ENCODE data around the gene OLFML2A.

The OLFML2A gene

DNA sequence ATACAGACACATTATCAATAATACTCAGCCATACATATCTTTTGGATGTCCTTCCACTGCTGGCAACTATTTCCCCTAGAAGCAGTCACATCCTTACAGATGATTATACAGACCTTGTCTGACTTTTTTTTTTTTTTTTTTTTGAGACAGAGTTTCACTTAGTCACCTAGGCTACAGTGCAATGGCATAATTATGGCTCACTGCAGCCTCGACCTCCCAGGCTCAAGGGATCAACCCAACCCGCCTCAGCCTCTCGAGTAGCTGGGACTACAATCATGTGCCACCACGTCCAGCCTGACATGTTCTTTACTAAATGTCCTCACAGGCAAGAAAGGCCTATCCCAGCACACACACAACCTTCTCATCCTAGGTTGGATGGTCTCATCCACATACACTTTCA is 29.9 kb upstream of the OLFML2A start:
- no peaks in the 10 kb centered on the region for H3K9me3 ChIP-seq (ENCODE audit: low read length)
- no peak overlapping the region for H3K9ac ChIP-seq (ENCODE audit: low read length)
- H3K4me1 ChIP-seq (ENCODE audit: insufficient read depth, low read length): no peaks in the 10 kb centered on the region
- H3K27ac ChIP-seq (ENCODE audit: low read depth, low read length): no peak overlapping the region
- H3K36me3 ChIP-seq (ENCODE audit: insufficient read depth, low read length): no peaks in the 10 kb centered on the region
- no peak overlapping the region for H3K4me3 ChIP-seq (ENCODE audit: low read depth in 1 of 2, low read length in 2 of 2)
- no peaks in the 10 kb centered on the region for H3K27me3 ChIP-seq (ENCODE audit: control insufficient read depth in 1 of 2, insufficient read depth in 2 of 2, low read length in 2 of 2)

- no peaks in the 10 kb centered on the region for H3K36me3 ChIP-seq (ENCODE audit: insufficient read depth, low read length)
- no peak overlapping the region for H3K9ac ChIP-seq (ENCODE audit: low read length)
- H3K4me3 ChIP-seq (ENCODE audit: low read depth in 1 of 2, low read length in 2 of 2): no peak overlapping the region
- H3K9me3 ChIP-seq (ENCODE audit: low read length): no peaks in the 10 kb centered on the region
- H3K27me3 ChIP-seq (ENCODE audit: control insufficient read depth in 1 of 2, insufficient read depth in 2 of 2, low read length in 2 of 2): no peaks in the 10 kb centered on the region
- H3K4me1 ChIP-seq (ENCODE audit: insufficient read depth, low read length): no peaks in the 10 kb centered on the region
- H3K27ac ChIP-seq (ENCODE audit: low read depth, low read length): no peak overlapping the region
Observed at GRCh38 chr9:124749284-124749683, 27.6 kb upstream of the OLFML2A start.

DNA sequence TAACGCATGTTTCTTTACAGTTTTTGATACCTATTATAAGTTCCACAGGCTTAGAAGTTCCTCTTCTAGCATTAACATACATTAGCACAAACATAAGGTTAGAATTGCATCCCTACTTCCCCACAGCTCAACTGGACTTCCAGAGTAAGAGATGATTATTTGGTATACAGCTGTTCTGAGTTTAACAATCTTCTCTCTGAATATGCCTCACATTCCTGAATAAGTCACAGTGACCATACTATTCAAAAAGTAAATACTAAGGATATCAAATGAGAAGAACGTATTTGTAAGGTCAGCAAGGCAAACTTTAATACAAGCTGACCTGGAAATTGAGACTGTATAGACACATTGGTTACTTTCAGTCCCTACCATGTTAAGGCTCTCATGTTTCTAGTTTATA is 27.2 kb upstream of the OLFML2A start:
- Histone ChIP-seq H3K4me1 (ENCODE audit: insufficient read depth, low read length) (no peaks in the 10 kb centered on the region), H3K9ac (ENCODE audit: low read length) (no peak overlapping the region), H3K9me3 (ENCODE audit: low read length) (no peaks in the 10 kb centered on the region), H3K27me3 (ENCODE audit: control insufficient read depth in 1 of 2, insufficient read depth in 2 of 2, low read length in 2 of 2) (no peaks in the 10 kb centered on the region), H3K4me3 (ENCODE audit: low read depth in 1 of 2, low read length in 2 of 2) (no peak overlapping the region), H3K27ac (ENCODE audit: low read depth, low read length) (no peak overlapping the region), H3K36me3 (ENCODE audit: insufficient read depth, low read length) (no peaks in the 10 kb centered on the region)

- no peaks in the 10 kb centered on the region for H3K36me3 ChIP-seq (ENCODE audit: insufficient read depth, low read length)
- no peak overlapping the region for H3K27ac ChIP-seq (ENCODE audit: low read depth, low read length)
- H3K4me1 ChIP-seq (ENCODE audit: insufficient read depth, low read length): no peaks in the 10 kb centered on the region
- no peak overlapping the region for H3K4me3 ChIP-seq (ENCODE audit: low read depth in 1 of 2, low read length in 2 of 2)
- no peaks in the 10 kb centered on the region for H3K9me3 ChIP-seq (ENCODE audit: low read length)
- H3K9ac ChIP-seq (ENCODE audit: low read length): no peak overlapping the region
- H3K27me3 ChIP-seq (ENCODE audit: control insufficient read depth in 1 of 2, insufficient read depth in 2 of 2, low read length in 2 of 2): no peaks in the 10 kb centered on the region
Observed at GRCh38 chr9:124752967-124753366, 24.0 kb upstream of the OLFML2A start.

- Histone ChIP-seq H3K9ac (ENCODE audit: low read length) (no peak overlapping the region), H3K4me3 (ENCODE audit: low read depth in 1 of 2, low read length in 2 of 2) (no peak overlapping the region), H3K27ac (ENCODE audit: low read depth, low read length) (no peak overlapping the region), H3K9me3 (ENCODE audit: low read length) (no peaks in the 10 kb centered on the region), H3K27me3 (ENCODE audit: control insufficient read depth in 1 of 2, insufficient read depth in 2 of 2, low read length in 2 of 2) (no peaks in the 10 kb centered on the region), H3K36me3 (ENCODE audit: insufficient read depth, low read length) (no peaks in the 10 kb centered on the region), H3K4me1 (ENCODE audit: insufficient read depth, low read length) (no peaks in the 10 kb centered on the region)
Observed at GRCh38 chr9:124754289-124754688, 22.6 kb upstream of the OLFML2A start.

DNA sequence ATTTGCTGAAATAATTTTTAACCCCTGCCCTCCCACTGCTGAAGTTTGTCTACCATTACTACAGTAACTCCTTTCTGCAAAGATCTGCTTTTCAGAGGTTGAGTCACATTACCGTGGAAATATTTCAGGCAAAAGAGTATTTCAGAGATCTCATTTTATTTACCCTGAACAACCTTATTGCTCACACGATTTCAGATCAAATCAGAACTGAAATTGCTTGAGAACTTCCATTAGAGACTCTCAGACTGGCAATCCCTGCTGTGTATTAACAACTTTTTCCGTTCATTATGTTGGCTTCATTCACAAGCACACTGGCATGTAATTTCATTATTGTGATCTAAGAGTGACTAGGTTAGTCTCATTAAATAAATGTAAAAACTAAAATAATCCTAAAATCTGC is 21.9 kb upstream of the OLFML2A start:
- no peaks in the 10 kb centered on the region for H3K27me3 ChIP-seq (ENCODE audit: control insufficient read depth in 1 of 2, insufficient read depth in 2 of 2, low read length in 2 of 2)
- H3K9ac ChIP-seq (ENCODE audit: low read length): no peak overlapping the region
- H3K27ac ChIP-seq (ENCODE audit: low read depth, low read length): no peak overlapping the region
- H3K4me1 ChIP-seq (ENCODE audit: insufficient read depth, low read length): no peaks in the 10 kb centered on the region
- no peak overlapping the region for H3K4me3 ChIP-seq (ENCODE audit: low read depth in 1 of 2, low read length in 2 of 2)
- no peaks in the 10 kb centered on the region for H3K36me3 ChIP-seq (ENCODE audit: insufficient read depth, low read length)
- no peaks in the 10 kb centered on the region for H3K9me3 ChIP-seq (ENCODE audit: low read length)

GRCh38 chr9:124756011-124756410 is 20.9 kb upstream of the OLFML2A start:
- Histone ChIP-seq H3K4me3 (ENCODE audit: low read depth in 1 of 2, low read length in 2 of 2) (no peak overlapping the region), H3K9ac (ENCODE audit: low read length) (no peak overlapping the region), H3K27me3 (ENCODE audit: control insufficient read depth in 1 of 2, insufficient read depth in 2 of 2, low read length in 2 of 2) (no peaks in the 10 kb centered on the region), H3K4me1 (ENCODE audit: insufficient read depth, low read length) (no peaks in the 10 kb centered on the region), H3K9me3 (ENCODE audit: low read length) (no peaks in the 10 kb centered on the region), H3K36me3 (ENCODE audit: insufficient read depth, low read length) (no peaks in the 10 kb centered on the region), H3K27ac (ENCODE audit: low read depth, low read length) (no peak overlapping the region)

GRCh38 chr9:124757616-124758015 is 19.3 kb upstream of the OLFML2A start:
- peak overlapping the region in 1 of 2 donors; percentile 3 for H3K4me3 ChIP-seq (ENCODE audit: low read depth in 1 of 2, low read length in 2 of 2)
- no peak overlapping the region for H3K27ac ChIP-seq (ENCODE audit: low read depth, low read length)
- no peaks in the 10 kb centered on the region for H3K27me3 ChIP-seq (ENCODE audit: control insufficient read depth in 1 of 2, insufficient read depth in 2 of 2, low read length in 2 of 2)

DNA sequence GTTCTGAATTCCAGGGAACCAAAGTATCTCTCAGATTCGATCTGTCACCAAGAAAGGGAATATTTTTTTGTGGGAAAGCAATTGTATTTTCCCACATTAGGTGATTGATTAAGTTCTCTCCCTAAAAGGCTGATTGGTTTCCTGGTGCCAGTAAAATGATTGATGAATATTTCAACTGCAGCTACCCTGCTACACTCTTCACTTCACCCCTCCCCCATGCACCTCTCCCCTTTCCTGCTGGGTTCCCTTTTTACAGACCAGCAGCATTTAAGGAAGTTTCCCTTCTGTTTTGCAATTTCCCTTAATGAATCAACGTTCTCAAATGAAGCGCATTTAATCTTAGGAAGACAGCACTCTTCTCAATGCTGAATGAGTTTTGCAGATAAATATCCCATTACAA is 18.9 kb upstream of the OLFML2A start:
- Histone ChIP-seq H3K36me3 (ENCODE audit: insufficient read depth, low read length) (no peaks in the 10 kb centered on the region), H3K27me3 (ENCODE audit: control insufficient read depth in 1 of 2, insufficient read depth in 2 of 2, low read length in 2 of 2) (no peaks in the 10 kb centered on the region), H3K27ac (ENCODE audit: low read depth, low read length) (no peak overlapping the region), H3K4me3 (ENCODE audit: low read depth in 1 of 2, low read length in 2 of 2) (peak overlapping the region in 1 of 2 donors; percentile 3), H3K4me1 (ENCODE audit: insufficient read depth, low read length) (no peaks in the 10 kb centered on the region), H3K9ac (ENCODE audit: low read length) (no peak overlapping the region), H3K9me3 (ENCODE audit: low read length) (no peaks in the 10 kb centered on the region)

More at GRCh38 chr9:124757616-124758015, 19.3 kb upstream of the OLFML2A start:
- Histone ChIP-seq H3K36me3 (ENCODE audit: insufficient read depth, low read length) (no peaks in the 10 kb centered on the region), H3K9ac (ENCODE audit: low read length) (no peak overlapping the region), H3K4me1 (ENCODE audit: insufficient read depth, low read length) (no peaks in the 10 kb centered on the region), H3K9me3 (ENCODE audit: low read length) (no peaks in the 10 kb centered on the region)

GRCh38 chr9:124758691-124759090 is 18.2 kb upstream of the OLFML2A start:
- Histone ChIP-seq H3K27ac (ENCODE audit: low read depth, low read length) (no peak overlapping the region), H3K27me3 (ENCODE audit: control insufficient read depth in 1 of 2, insufficient read depth in 2 of 2, low read length in 2 of 2) (no peaks in the 10 kb centered on the region), H3K36me3 (ENCODE audit: insufficient read depth, low read length) (no peaks in the 10 kb centered on the region), H3K4me3 (ENCODE audit: low read depth in 1 of 2, low read length in 2 of 2) (no peak overlapping the region), H3K9ac (ENCODE audit: low read length) (no peak overlapping the region), H3K4me1 (ENCODE audit: insufficient read depth, low read length) (no peaks in the 10 kb centered on the region), H3K9me3 (ENCODE audit: low read length) (no peaks in the 10 kb centered on the region)

DNA sequence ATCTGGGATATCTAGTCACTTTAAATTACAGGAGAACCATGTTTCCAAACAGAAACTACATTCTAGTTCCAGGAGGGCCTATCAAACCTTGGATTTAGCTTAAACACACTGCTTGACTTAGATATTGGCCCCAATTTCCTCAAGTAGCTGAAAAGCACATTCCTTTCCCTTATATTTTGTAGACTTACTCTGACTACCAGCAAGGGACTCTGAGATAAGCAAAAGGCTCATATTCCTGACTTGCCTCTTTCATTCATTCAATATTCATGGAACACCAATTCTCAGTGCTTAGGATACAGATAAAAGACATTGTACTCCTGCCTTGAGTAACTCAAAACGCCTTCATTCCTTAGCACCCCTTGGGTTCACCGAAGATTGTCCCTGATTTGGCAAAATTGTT is 17.6 kb upstream of the OLFML2A start:
- Histone ChIP-seq H3K36me3 (ENCODE audit: insufficient read depth, low read length) (no peaks in the 10 kb centered on the region), H3K27me3 (ENCODE audit: control insufficient read depth in 1 of 2, insufficient read depth in 2 of 2, low read length in 2 of 2) (no peaks in the 10 kb centered on the region), H3K9ac (ENCODE audit: low read length) (no peak overlapping the region), H3K9me3 (ENCODE audit: low read length) (no peaks in the 10 kb centered on the region), H3K4me3 (ENCODE audit: low read depth in 1 of 2, low read length in 2 of 2) (no peak overlapping the region), H3K27ac (ENCODE audit: low read depth, low read length) (no peak overlapping the region), H3K4me1 (ENCODE audit: insufficient read depth, low read length) (no peaks in the 10 kb centered on the region)

DNA sequence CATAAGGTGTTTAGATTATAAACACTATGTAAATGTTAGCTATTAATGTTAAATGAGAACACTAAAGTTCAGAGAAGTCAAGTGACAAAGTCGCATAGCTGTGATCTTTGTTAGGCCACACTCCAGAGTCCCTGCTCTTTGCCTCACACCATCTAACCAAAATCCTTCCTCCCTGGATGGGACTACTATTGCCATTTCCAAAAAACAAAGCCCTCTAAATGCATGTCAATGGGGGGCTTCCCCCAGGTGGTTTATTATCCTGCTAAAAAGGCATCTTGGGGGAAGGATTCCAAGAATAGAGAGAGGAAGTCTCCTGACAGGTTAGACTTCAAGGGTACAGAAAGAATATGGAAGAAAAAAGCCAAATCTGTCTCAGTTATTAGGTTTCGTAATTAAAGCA is 16.2 kb upstream of the OLFML2A start:
- H3K4me3 ChIP-seq (ENCODE audit: low read depth in 1 of 2, low read length in 2 of 2): no peak overlapping the region
- H3K9me3 ChIP-seq (ENCODE audit: low read length): no peaks in the 10 kb centered on the region
- H3K4me1 ChIP-seq (ENCODE audit: insufficient read depth, low read length): no peaks in the 10 kb centered on the region
- H3K27me3 ChIP-seq (ENCODE audit: control insufficient read depth in 1 of 2, insufficient read depth in 2 of 2, low read length in 2 of 2): no peaks in the 10 kb centered on the region
- H3K9ac ChIP-seq (ENCODE audit: low read length): no peak overlapping the region
- no peak overlapping the region for H3K27ac ChIP-seq (ENCODE audit: low read depth, low read length)
- no peaks in the 10 kb centered on the region for H3K36me3 ChIP-seq (ENCODE audit: insufficient read depth, low read length)
